Stimulated activated CD8-positive, alpha-beta memory T cell treated with anti-CD3 and anti-CD28 coated beads, Interleukin-12 subunit alpha, Interleukin-12 subunit beta, amount 100 ng/mL, for 1 hour (primary cell): ENCODE results near the gene SLCO3A1.

Experiments
- DNase-seq: peaks from one replicate; pipeline ENCODE4 v3.0.0-alpha.2; 2020; ENCODE audit warnings: low read depth

SLCO3A1 gene

GRCh38 chr15:92100751-92101150, 247.2 kb downstream of the SLCO3A1 start:
- DNase-seq = no peak

- DNase-seq = no peak
These were observed 248.3 kb downstream of the SLCO3A1 start for GRCh38 chr15:92101708-92102394.

GRCh38 chr15:92102395-92102755, 248.9 kb downstream of the SLCO3A1 start:
- DNase-seq = no peak

- DNase-seq = no peak
These were observed 250.6 kb downstream of the SLCO3A1 start for GRCh38 chr15:92104072-92104471.

GRCh38 chr15:92105611-92106010, 252.1 kb downstream of the SLCO3A1 start:
- no peak for DNase-seq

- DNase-seq = no peak
These were observed 254.0 kb downstream of the SLCO3A1 start for GRCh38 chr15:92107510-92107909.

- DNase-seq = no peak
These were observed 255.8 kb downstream of the SLCO3A1 start for GRCh38 chr15:92109191-92109873.

- no peak for DNase-seq
These were observed 257.8 kb downstream of the SLCO3A1 start for GRCh38 chr15:92111291-92111690.

- no peak for DNase-seq
These were observed 258.2 kb downstream of the SLCO3A1 start for GRCh38 chr15:92111751-92112150.

GRCh38 chr15:92112180-92112579, 258.7 kb downstream of the SLCO3A1 start:
- no peak for DNase-seq

GRCh38 chr15:92112711-92113110, 259.2 kb downstream of the SLCO3A1 start:
- no peak for DNase-seq

- DNase-seq = no peak
These were observed 260.3 kb downstream of the SLCO3A1 start for GRCh38 chr15:92113832-92114231.

- DNase-seq = no peak
These were observed 262.3 kb downstream of the SLCO3A1 start for GRCh38 chr15:92115834-92116233.

- no peak for DNase-seq
These were observed 262.8 kb downstream of the SLCO3A1 start for GRCh38 chr15:92116330-92116729.

- DNase-seq = no peak
These were observed 263.8 kb downstream of the SLCO3A1 start for GRCh38 chr15:92117261-92117731.

GRCh38 chr15:92118162-92118935, 264.8 kb downstream of the SLCO3A1 start:
- no peak for DNase-seq

GRCh38 chr15:92118936-92119325, 265.4 kb downstream of the SLCO3A1 start:
- DNase-seq = no peak

- no peak for DNase-seq
These were observed 266.7 kb downstream of the SLCO3A1 start for GRCh38 chr15:92120094-92120795.

GRCh38 chr15:92121047-92121446, 267.5 kb downstream of the SLCO3A1 start:
- DNase-seq = no peak

GRCh38 chr15:92122259-92122658, 268.8 kb downstream of the SLCO3A1 start:
- no peak for DNase-seq

GRCh38 chr15:92123962-92124656, 270.6 kb downstream of the SLCO3A1 start:
- DNase-seq = no peak

- DNase-seq = no peak
These were observed 271.1 kb downstream of the SLCO3A1 start for GRCh38 chr15:92124657-92125010.
